GM12864 (cell line): ENCODE results near the gene MLXIPL.
"Not testable (repeated sequence)": the region's sequence is repeated elsewhere in the genome, so short reads cannot be mapped to it uniquely, and the experiment has no call there.

Experiments
- DNase-seq: peaks from one replicate; pipeline ENCODE4 v3.0.0-alpha.2; 2011; ENCODE audit warnings: low read depth
- H3K4me3 ChIP-seq: 2 replicates; pipeline ENCODE4 v1.5.1; 2011; ENCODE audit warnings: mild to moderate bottlenecking, low read depth, low read length, control low read depth
- CTCF ChIP-seq: IDR thresholded peaks from 2 replicates; pipeline ENCODE4 v1.5.1; 2011; ENCODE audit warnings: low read depth, mild to moderate bottlenecking, moderate library complexity, low read length, control low read depth, inconsistent platforms; ENCODE audit errors: missing control alignments

The MLXIPL gene

GRCh38 chr7:73626814-73627213 lies 2.5 kb upstream of the MLXIPL start:
- no peak for DNase-seq
- TF ChIP-seq CTCF: no peak
- H3K4me3 ChIP-seq: no peak overlapping the region

- H3K4me3 ChIP-seq: no peak overlapping the region
- TF ChIP-seq CTCF: no peak
- no peak for DNase-seq
These were observed 954 bp upstream of the MLXIPL start for GRCh38 chr7:73625276-73625675.

GRCh38 chr7:73624669-73625001 lies 313 bp upstream of the MLXIPL start:
- H3K4me3 ChIP-seq: no peak overlapping the region
- TF ChIP-seq CTCF: no peak
- DNase-seq: no peak

GRCh38 chr7:73622909-73623797 lies 1.2 kb downstream of the MLXIPL start:
- H3K4me3 ChIP-seq: no peak overlapping the region
- DNase-seq: no peak
- no peak for TF ChIP-seq CTCF

- DNase-seq: no peak
- no peak overlapping the region for H3K4me3 ChIP-seq
- TF ChIP-seq CTCF: no peak
These were observed 1.8 kb downstream of the MLXIPL start for GRCh38 chr7:73622527-73622908.

- no peak for TF ChIP-seq CTCF
- DNase-seq: no peak
- H3K4me3 ChIP-seq: no peak overlapping the region
These were observed 2.9 kb downstream of the MLXIPL start for GRCh38 chr7:73621168-73622063.

- H3K4me3 ChIP-seq, DNase-seq: not testable (repeated sequence)
These were observed 4.9 kb downstream of the MLXIPL start for GRCh38 chr7:73619394-73619793.
